H1 (cell line): ENCODE results near the gene ADCK1. TPM values are rescaled to one million over a fixed set of nuclear protein-coding genes. Genes with fewer than 3 reads are reported as not detected.

ENCODE experiments used
- CHD1 ChIP-seq: IDR thresholded peaks from 2 replicates; pipeline ENCODE4 v1.6.1; 2012; ENCODE audit warnings: low read depth, low read length, improper control_type of control experiment
- E2F6 ChIP-seq: IDR thresholded peaks from 2 replicates; pipeline ENCODE4 v1.6.1; 2012; ENCODE audit warnings: inconsistent platforms
- polyA plus RNA-seq, 7 experiments: library from polyadenylated mRNA; depleted of rRNA in 3 of 7; stranded (reverse) in 5 of 7; unstranded in 2 of 7; fragments of >200 nt in 5 of 7; fragments of 200-250 nt in 2 of 7; gene quantifications; 1 replicate in 5 of 7; 2 replicates in 1 of 7; 4 replicates in 1 of 7; pipeline versions ENCODE4 v1.2.1 to v1.2.3, GENCODE V29; 2011 to 2013; ENCODE audit warnings: missing spikeins in 2 of 7, mixed read lengths in 2 of 7
- total RNA-seq: library from RNA; stranded (reverse); fragmentation: NEBNext Ultra II Directional; extraction: Animal tissue kit (Norgen Biotek cat#: 25700); gene quantifications from 2 replicates; pipeline ENCODE4 v1.2.1, GENCODE V29; 2021

The ADCK1 gene
- total and polyA plus RNA-seq, 2 of the 8 experiments (the other 6 are each of a cell fraction or from before 2014, with no cell fraction given): 11.0 to 16.8 TPM

GRCh38 chr14:77885367-77885766, 85.5 kb downstream of the ADCK1 start (continued):
- TF ChIP-seq E2F6 (no peak), CHD1 (no peak)
